ENCODE results near the gene GRWD1.

GRWD1 gene

DNA sequence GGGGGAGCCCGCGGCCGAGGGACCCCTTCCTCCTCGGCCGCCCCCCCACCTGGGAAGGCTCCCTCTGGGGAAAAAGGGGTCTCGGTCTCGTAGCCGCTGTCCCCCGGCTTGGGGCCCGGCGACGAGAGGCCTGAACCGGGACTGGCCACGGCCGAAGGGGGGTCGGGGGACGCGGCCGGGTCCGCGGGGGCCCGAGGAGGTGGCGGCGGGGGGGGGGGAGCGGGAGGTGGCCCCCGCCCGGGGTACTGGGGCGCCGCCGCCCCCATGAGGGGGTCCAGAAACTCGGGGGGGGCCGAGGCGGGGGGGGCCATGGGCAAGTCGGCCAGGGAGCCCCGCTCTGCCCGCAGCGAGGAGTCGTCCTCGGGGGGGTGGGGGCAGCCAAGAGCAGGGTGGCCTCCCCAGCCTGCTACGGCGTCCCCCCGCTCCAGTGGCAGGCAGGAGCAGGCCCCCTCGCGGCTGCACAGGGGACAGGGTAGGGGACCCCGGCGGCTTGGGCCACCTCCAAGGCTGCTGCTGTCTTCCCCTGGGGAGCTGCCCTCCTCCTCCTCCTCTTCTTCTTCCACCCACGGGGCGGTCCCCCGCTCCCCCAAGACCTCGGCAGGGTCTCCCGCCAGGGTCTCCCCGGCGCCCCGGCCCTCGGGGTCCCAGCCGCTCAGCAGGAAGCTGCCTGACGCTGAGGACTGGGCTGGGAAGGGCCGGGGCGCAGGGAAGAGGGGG, 53.0 kb downstream of the GRWD1 start:
- FAIRE-seq, result no peak

- FAIRE-seq, result no peak
These were observed 53.7 kb downstream of the GRWD1 start for GRCh38 chr19:48499316-48500090.

DNA sequence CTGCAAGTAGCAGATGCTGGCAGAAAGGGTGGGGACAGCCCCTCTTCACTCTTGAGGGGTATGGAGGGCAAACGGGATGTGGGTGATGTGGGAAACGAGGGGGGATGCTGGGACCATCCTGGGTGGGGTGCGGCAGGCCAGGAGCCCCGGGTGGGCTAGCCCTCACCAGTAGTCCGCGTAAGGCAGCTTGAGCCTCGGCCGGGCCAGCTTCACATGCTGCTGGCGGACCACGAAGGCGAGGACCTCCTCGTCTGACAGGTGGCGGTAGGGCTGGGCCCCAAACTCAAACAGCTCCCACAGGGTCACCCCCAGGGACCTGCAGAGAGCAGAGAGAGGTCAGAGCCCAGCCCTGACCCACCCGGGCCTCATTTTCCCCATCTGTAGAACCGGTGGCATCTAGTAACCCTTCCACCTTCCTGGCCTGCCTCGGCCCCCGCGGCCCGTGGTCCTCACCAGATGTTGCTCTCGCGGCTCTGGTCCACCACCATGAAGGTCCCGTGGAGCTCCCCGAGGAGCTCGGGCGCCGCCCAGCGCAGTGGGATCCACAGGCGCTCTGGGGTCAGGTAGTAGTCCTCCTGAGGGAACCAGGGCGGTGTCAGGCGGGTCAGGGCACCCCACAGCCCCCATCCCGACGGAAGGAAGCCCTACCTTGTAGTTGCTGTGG, 55.2 kb downstream of the GRWD1 start:
- no peak for FAIRE-seq

- FAIRE-seq, result no peak
These were observed 55.9 kb downstream of the GRWD1 start for GRCh38 chr19:48501494-48502349.

DNA sequence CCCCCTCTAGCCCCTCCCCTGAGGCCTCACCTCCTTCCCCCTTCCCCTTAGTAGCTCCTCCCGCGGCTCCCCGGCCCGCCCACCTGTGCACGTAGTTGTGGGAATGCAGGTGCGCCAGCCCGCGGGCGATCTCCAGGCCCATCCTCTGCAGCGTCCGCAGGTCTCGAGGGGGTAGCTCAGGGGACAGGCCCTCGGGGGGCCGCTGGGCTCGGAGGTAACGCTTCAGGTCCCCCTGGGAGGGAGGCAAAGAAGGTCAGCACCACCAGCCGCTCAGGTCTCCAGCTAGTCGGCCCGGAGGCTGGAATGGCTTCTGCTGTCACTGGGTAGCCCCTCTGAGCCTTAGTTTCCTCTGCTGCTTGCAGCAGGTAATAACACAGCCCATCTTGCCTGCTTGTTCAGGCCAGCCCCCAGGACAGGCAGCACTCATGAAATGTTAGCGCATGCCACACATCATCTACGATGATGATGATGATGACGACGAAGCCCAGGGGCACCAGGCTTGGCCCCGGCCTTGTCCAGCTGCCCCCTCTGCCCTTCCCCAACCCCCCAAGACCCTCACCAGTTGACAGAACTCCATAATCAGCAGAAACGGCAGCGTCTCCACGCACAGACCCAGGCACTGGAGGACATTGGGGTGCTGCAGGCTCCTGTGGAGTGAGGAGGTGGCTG, 56.7 kb downstream of the GRWD1 start:
- no peak for FAIRE-seq

DNA sequence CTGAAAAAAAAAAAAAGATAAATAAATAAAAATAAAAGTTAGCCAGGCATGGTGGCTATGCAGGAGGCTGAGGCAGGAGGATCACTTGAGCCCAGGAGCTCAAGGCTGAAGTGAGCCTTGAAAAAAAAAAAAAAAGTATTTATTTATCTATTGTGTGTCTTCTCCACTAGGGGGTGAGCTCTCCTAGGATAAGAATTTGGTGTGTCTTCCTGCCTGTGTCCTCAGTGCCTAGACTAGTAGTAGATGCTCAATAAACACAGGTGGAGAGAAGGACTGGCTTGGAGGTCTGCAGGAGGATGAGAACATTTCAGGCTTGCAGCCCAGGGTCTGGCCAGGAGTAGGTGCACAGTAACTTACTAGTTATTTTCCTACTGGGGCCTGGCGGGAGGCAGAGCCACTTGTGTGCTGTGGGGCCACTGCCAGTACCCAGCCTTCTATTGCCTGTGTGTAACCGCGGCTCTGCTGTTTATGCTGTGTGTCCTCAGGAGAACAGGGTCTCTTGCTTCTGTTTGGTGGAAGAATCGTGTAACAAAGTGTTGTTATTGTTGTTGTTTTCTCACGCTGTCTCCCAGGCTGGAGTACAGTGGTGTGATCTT, 60.5 kb downstream of the GRWD1 start:
- FAIRE-seq, result no peak
